Measurements from ENCODE around the gene MCF2.

Gene MCF2

GRCh38 chrX:139640259-139640658 is 67.7 kb downstream of the MCF2 start:
- no peak for TF ChIP-seq CTCF (IDR thresholded peaks at IDR 0.05)
- H3K27ac ChIP-seq, result no peak overlapping the region
- H3K4me3 ChIP-seq, result no peak overlapping the region
- no peak for DNase-seq (ENCODE audit: low spot score)

- DNase-seq (ENCODE audit: low spot score), result no peak
- no peak for TF ChIP-seq CTCF (IDR thresholded peaks at IDR 0.05)
These were observed 68.7 kb downstream of the MCF2 start for GRCh38 chrX:139639253-139639652.

GRCh38 chrX:139600105-139600504 is 107.9 kb downstream of the MCF2 start:
- TF ChIP-seq CTCF (IDR thresholded peaks at IDR 0.05), result no peak
- no peak for DNase-seq (ENCODE audit: low spot score)
- H3K4me3 ChIP-seq, result no peak overlapping the region
- no peak overlapping the region for H3K27ac ChIP-seq

More at GRCh38 chrX:139639253-139639652, 68.7 kb downstream of the MCF2 start:
- Histone ChIP-seq H3K27ac (no peak overlapping the region), H3K4me3 (no peak overlapping the region)

GRCh38 chrX:139596068-139596467 is 111.9 kb downstream of the MCF2 start:
- H3K27ac ChIP-seq, result no peak overlapping the region
- no peak overlapping the region for H3K4me3 ChIP-seq
- DNase-seq (ENCODE audit: low spot score), result no peak
- TF ChIP-seq CTCF (IDR thresholded peaks at IDR 0.05), result no peak

GRCh38 chrX:139585613-139586012 is 122.4 kb downstream of the MCF2 start:
- no peak for DNase-seq (ENCODE audit: low spot score)
- no peak overlapping the region for H3K4me3 ChIP-seq
- H3K27ac ChIP-seq, result no peak overlapping the region
- no peak for TF ChIP-seq CTCF (IDR thresholded peaks at IDR 0.05)

GRCh38 chrX:139581068-139581467 is 126.9 kb downstream of the MCF2 start:
- Histone ChIP-seq H3K4me3 (no peak overlapping the region), H3K27ac (no peak overlapping the region)
- no peak for TF ChIP-seq CTCF (IDR thresholded peaks at IDR 0.05)
- DNase-seq (ENCODE audit: low spot score), result no peak

GRCh38 chrX:139566981-139567380 is 141.0 kb downstream of the MCF2 start:
- DNase-seq (ENCODE audit: low spot score), result no peak
- Histone ChIP-seq H3K4me3 (no peak overlapping the region), H3K27ac (no peak overlapping the region)
- no peak for TF ChIP-seq CTCF (IDR thresholded peaks at IDR 0.05)

Data from coronary artery (tissue), 2 donors.